GM21737 (cell line): ENCODE results near the gene NUP107.

ENCODE experiments used
- ATAC-seq: cut with Tn5 transposase; IDR thresholded peaks from one replicate; pipeline ENCODE4 v1.9.1; 2021; ENCODE audit warnings: mild to moderate bottlenecking, moderate library complexity; ENCODE audit not compliant: unreplicated experiment

The NUP107 gene

DNA sequence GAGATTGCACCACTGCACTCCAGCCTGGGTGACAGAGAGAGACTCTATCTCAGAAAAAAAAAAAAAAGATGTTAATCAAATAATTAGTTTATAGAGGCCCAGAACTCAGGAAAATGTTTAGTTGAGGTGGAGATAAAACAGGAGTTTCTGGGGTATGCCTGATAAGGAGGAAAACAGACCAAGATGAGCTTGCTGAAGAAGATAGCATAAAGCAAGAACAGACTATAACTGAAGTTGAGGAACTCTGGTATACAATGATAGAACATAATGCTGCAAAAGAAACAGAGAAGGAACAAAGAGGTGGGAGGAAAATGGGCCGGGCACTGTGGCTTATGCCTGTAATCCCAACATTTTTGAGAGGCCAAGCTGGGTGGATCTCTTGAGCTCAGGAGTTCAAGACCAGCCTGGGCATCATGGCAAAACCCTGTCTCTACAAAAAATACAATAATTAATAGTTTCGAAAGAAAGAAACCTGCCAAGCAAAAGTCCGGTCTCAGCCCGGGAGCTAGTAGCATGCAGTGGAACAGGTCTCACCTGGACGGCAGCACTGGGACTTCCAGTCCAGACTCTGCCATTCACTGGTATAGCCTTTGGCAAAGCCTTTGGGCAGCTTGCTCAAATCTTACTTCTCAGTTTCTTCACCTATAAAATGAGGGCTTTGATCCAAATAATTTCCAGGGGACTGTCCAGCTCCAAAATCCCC is 84.6 kb downstream of the NUP107 start:
- no peak for ATAC-seq

DNA sequence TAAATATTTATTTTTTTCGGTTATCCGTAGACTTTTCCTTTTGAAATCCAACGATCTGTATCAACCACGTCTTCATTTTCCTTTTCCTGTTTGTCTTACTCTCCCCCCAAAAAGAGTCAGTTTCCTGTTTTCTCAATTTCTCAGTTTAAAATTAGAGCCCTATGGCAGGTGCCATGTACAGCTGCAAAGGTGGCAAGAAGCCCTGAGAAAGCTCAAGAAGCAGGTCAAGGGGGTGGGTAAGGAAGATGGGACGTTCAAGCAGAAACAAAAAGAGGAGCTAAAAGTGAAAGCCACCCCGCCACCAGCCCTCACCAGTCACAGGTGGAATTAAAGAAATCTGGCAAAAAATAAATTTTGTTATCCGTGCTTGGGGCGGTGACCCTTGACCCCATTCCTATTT is 85.9 kb downstream of the NUP107 start:
- no peak for ATAC-seq

DNA sequence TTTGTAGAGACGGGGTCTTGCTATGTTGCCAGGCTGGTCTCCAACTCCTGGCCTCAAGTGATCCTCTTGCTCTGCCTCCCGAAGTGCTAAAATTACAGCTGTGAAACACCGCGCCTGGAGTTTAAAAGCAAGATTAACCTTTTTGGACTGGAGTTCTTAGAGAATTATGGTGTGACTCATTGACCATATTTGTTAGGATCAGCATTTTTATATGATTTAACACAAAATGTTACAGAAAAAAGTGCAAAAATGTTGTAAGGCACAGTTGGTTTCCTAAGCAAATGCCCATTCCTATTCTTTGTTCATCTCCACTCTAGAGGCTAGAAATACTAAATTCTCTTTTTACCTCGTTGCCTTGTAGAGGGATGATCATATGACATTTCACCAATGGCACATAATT is 86.8 kb downstream of the NUP107 start:
- no peak for ATAC-seq

DNA sequence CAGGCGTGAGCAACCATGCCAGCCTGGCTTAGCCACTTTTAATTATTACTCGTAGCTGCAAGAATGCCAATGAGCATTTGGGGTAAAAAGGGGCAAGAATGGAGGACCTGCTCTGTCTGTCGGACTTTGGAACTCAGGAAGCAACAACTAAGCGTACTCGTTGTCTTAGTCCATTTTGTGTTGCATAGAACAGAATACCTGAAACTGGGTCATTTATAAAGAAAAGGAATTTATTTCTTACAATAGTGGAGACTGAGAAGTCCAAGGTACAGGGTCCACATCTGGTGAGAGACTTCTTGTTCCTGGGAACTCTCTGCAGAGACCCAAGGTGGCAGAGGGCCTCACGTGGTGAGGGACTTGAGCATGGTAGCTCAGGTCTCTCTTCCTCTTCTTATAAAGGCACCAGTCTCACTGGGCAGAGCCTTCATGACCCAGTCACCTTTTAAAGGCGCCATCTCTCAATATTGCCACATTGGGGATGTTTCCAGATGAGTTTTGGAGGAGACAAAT is 88.4 kb downstream of the NUP107 start:
- ATAC-seq: no peak

DNA sequence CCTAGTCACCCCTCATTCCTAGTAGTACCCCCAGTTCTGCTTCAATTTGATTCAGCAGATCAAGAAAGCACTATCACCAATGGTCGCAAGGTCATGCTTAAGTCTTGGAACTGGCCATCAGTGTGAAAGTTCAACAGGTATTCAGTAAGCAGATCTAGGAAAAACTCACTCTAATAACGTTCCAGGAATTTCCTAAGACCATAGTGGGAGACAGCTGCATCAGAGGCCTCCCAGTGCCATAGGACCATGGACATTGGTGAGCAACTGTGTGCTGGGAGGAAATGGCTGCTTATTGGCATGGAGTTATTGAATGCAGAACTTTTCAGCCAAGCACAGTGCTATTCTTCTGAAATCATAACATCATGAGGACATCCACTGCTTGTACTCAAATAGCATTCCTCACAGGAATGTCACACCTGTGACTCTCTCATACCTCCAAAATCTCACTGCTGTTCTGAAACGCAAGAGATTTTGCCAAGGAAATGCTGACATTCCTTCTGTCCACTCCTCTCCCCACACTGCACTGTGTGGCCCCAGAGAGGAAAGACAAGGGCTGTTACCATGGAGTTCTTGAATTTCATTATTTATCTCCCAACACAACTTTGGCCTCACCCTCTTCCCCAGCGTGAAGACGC is 90.3 kb downstream of the NUP107 start:
- ATAC-seq: no peak

DNA sequence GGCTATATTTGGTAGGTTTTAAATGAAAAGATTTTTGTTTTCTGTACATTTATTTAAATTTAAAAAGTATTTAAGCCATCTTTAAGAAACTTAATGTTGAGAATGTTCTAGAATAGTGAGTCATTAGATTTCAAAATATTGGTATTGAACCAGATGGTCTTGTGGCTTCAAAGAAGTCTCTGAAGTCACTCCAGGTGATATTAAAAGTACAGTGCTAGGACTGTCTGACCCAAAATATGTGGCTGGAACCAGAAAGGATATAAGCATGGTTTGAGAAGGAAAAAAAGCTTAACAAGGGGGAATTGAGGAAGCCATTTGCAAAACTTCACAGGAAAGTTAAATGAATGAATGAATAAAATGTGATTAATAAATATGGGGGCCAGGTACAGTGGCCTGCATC is 92.5 kb downstream of the NUP107 start:
- no peak for ATAC-seq

DNA sequence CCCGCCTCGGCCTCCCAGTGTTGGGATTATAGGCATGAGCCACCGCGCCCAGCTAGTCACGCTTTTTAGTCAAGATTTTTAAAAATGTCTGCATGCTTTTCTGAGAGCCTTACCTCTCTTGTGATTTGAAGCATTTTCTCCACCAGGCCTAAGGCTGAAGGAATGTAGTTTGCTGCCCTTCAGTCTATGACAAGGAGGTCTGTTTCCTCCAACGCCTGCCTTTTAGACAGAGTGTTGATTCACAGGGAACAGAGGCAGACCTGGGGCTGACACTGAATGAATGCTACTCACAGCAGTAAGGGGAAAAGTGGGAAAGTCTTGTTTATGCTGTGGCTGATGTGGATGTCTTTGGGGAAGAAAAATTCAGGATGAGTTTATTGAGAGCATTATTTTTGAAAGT is 94.0 kb downstream of the NUP107 start:
- ATAC-seq: no peak

DNA sequence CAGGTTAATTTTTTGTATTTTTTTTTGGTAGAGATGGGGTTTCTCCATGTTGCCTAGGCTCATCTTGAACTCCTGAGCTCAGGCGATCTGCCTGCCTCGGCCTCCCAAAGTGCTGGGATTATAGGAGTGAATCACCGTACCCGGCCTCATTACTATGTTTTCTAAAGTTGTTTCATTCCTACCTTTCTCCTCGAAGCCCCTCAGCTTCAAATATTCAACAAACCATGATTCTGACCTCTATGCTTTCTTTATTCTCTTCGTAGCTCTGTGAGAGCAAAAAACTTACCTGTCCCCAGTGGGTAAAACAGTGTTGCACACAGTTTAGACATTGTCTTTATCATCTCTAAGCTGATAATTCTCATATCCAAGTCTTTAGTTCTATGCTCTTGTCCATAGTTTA is 95.0 kb downstream of the NUP107 start:
- ATAC-seq: no peak

DNA sequence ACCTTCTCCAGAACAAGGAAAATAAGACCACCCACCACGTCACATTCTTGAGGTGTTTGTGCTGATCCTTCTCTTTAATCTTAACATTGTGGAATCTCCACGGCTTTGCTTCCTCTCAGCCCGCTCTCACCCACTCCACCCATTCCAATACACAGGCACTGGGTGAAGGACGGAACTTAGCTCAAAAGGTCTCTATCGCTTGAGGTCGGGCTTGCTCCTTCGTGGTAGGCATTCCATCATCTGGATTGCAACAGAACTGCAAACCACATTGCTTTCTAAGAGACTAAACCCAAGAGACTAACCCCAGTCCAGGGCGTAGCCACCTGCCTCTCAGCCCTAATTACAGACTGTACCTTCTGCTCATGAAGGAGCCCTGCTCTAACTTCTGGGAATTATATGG is 97.2 kb downstream of the NUP107 start:
- ATAC-seq: no peak

DNA sequence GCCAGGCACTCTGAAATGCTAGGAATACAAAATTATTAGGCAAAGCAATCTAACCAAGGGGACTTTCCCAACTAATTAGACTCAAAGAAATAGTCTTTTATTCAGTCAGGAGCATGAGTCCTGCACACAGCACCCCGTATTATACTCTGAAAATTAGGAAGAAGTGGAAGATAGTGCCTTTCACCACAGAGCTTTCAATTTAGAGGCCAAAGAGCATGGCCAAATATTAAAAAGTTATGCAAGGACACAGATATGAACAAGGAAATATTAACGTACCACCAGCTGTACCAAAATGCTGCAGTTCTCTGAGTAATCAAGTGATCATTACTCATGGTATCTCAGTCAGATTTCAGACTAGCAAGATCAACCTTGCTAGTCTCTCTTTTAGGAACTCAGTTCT is 98.6 kb downstream of the NUP107 start:
- ATAC-seq: no peak

DNA sequence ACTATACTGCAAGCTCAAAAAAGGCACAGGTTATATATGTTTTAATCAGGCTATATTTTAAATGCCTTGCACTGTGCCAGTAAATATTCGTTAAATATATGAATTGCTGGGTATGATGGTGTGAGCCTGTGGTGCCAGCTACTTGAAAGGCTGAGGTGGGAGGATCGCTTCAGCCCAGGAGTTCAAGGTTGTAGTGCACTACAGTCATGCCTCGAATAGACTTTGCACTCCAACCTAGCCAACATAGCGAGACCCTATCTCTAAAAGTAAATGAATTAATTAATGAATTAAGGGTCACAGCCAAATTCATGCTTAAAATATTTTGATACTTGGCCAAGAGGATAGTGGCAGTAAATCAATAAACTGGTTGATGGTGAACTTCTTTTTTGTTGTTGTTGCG is 99.0 kb downstream of the NUP107 start:
- no peak for ATAC-seq

DNA sequence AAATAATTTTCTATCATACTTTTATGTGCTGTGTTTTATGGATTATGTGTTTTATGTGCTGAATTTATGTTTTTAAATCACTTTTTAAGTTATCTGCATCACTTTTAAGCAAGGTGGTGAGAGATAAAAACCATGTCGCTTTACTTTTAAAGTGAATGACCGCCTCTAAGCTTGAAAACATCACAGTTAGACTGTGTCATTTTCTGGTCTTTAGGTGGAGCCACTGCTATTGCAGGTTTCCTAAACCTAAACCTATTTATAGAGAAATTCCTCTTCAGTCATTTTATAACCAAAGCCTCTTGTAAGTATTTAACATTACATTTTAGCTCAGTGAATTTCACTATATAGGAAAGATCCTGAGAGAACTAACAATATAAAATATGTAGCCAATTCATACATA is 100.2 kb downstream of the NUP107 start:
- ATAC-seq: no peak

DNA sequence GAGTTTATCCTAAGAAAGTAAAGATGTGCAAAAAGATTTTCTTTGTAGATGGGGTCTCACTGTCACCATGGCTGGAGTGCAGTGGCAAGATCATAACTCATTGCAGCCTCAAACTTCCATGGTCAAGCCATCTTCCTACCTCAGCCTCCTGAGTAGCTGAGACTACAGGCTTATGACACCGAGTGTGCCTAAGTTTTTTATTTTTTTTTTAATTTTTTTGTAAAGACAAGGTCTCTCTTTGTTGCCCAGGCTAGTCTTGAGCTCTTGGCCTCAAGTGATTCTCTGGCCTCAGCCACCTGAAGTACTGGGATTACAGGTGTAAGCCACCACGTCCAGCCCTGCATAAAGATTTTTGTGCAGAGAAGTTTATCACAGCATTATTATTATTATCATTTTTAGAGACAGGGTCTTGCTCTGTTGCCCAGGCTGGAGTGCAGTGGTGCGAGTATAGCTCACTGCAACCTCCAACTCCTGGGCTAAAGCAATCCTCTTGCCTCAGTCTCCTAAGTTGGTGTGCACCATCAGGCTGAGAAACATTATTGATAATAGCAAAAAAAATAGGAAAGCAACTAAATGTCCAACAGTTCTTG is 101.9 kb downstream of the NUP107 start:
- ATAC-seq: no peak

DNA sequence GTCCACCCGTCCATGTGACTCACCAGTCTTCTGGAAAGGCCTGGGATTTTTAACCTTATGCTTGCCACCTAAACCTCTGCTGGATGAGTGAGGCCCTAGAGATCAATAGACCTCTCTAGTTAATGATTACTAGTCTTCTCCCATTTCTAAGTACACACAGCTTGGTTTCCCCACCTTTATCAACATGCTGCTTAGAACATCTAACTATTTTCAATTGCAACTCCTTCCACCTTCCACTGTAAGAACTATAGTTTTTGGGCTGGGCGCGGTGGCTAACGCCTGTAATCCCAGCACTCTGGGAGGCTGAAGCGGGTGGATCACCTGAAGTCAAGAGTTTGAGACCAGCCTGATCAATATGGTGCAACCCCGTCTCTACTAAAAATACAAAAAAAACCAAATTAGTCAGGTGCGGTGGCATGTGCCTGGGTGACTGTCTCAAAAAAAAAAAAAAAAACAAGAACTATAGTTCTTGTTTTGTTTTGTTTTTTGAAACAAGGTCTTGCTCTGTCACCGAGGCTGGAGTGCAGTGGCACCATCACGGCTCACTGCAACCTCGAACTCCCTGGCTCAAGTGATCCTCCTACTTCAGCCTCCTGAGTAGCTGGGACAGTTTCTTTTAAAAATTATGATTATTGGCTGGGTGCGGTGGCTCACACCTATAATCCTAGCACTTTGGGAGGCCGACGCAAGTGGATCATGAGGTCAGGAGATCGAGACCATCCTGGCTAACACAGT is 102.5 kb downstream of the NUP107 start:
- no peak for ATAC-seq

DNA sequence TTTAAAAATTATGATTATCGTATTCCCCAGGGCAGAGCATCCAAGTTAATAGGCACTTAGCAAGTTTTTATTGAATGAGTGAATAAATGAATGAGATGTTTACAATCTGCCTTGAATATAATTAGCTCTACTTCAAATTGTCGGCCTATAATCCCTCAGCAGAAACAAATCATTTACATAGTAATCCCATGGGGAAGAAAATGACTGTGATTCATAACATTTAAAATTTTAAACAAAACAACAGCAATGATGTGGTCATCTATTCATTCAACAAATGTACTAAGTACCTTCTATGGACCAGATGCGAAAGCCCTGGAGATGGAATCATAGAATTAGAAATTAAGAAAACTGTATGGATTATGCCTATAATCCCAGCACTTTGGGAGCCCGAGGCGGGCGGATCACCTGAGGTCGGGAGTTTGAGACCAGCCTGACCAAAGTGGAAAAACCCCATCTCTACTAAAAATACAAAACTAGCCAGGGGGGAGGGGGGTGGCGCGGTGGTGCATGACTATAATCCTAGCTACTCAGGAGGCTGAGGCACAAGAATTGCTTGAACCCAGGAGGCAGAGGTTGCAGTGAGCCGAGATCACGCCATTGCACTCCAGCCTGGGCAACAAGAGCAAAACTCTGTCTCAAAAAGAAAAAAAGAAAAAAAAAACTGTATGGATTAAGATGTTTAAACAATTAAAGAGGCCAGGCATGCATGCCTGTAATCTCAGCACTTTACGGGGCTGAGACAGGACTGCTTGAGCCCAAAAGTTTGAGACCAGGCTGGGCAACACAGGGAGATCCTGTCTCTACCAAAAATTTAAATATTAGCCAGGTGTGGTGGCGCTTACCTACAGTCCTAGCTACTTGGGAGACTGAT is 103.5 kb downstream of the NUP107 start:
- ATAC-seq: no peak

DNA sequence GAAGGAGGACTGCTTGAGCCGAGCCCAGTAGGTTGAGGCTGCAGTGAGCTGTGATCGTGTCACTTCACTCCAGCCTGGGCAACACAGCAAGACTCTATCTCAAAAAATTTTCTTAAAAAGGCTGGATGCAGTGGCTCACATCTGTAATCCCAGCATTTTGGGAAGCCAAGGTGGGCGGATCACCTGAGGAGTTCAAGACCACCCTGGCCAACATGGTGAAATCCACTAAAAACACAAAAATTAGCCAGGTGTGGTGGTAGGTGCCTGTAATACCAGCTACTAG is 104.1 kb downstream of the NUP107 start:
- no peak for ATAC-seq

DNA sequence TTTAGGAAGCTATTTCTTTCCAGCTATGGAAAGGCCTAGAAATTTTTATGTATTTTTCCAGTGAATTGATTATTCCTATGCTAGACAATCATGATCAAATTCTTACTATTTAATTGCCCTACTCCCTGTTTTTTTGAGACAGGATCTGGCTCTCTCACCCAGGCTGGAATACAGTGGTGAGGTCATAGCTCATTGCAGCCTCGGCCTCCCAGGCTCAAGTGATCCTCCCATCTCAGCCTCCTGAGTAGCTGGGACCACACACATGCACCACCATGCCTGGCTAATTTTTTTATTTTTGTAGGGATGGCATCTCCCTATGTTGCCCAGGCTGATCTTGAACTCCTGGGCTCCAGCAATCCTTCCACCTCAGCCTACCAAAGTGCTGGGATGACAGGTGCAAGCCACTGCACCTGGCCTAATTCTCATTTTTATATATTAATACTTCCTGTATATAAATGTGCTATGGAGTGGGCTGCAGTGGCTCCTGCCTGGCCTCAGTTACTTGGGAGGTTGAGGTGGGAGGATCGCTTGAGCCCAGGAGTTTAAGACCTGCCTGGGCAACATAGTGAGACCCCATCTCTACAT is 105.2 kb downstream of the NUP107 start:
- no peak for ATAC-seq

DNA sequence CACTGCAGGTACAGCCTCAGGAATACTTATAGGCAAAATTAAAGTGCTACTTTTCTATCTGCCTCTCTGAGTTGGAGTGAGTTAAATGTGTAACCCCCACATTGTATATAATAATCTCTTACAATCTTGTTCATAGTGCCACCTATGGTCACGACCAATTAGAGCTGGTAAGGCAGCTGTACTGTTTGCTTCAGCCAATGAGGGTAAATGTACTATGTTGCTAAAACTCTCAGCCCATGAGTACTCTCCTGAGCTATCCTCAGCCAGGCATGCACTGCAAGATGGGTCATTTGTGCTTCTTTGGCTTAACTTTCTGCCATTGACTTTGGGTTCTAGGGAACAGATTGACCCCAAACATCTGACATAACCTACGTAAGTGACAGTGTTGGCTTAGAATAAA is 106.2 kb downstream of the NUP107 start:
- ATAC-seq: peak; percentile 75

DNA sequence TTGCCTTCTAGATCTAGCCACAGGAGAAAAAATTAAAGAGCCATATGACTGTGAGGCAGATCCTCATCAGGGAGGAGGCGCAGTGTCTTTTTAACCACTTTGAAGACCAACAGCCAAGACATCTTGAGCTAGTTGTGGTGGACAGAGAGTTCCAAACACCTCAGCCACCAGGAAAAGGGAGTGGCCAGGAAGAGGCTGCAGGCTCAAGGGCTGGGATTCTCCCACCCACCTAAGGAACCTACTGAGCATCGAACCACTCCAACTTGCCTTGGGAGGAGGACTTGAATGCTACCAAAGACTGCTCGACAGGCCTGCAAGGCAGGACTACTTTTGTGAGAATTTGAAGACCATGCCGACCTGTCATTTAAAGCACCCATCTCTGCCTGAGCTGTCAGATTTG is 106.7 kb downstream of the NUP107 start:
- no peak for ATAC-seq

DNA sequence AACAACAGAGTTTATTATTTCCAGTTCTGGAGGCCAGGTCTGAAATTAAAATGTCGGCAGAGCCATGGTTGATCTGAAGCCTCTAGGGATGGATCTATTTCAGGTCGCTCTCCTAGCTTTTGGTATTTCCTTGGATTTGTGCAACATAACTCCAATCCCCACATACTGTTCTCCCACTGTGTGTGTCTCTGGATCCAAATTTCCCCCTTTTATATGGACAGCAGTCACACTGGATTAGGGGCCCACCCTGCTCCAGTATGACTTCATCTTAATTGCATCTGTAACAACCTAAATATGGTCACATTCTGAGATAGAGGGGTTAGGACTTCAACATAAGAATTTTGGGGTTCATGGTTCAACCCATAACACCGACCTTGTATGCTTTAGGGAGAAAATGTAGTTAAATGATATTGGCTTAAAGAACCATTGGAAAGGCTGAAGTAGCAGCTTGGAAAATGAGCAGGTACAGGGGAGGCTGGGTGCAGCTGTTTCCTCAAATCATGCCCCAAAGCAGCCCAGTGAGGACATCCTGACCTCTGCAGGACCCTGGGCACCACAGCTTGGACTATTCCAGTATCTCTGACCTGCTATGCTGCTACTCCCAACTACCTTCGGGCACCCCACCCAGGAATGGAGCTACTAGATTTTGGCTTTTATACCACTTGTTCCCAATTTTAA is 107.3 kb downstream of the NUP107 start:
- ATAC-seq: no peak
